Measurements from ENCODE around the gene U2AF1L4.
"Not testable (repeated sequence)": the region's sequence is repeated elsewhere in the genome, so short reads cannot be mapped to it uniquely, and the experiment has no call there.

U2AF1L4 gene

GRCh38 chr19:35780058-35780457, 34.8 kb upstream of the U2AF1L4 start:
- no peak for DNase-seq

GRCh38 chr19:35779033-35779432, 33.8 kb upstream of the U2AF1L4 start:
- DNase-seq, result no peak

GRCh38 chr19:35777961-35778360, 32.7 kb upstream of the U2AF1L4 start:
- DNase-seq, result no peak

- no peak for DNase-seq
Observed at GRCh38 chr19:35777086-35777841, 32.0 kb upstream of the U2AF1L4 start.

GRCh38 chr19:35776102-35776788, 31.0 kb upstream of the U2AF1L4 start:
- DNase-seq, result peak; percentile 6

- peak; percentile 95 for DNase-seq
Observed at GRCh38 chr19:35775298-35776101, 30.3 kb upstream of the U2AF1L4 start, which contains the start of gene ARHGAP33. Gene ARHGAP33 (plus strand): TSS chr19:35775564. CDS start chr19:35775659, 95 bp downstream.

- no peak for DNase-seq
Observed at GRCh38 chr19:35775046-35775297, 29.8 kb upstream of the U2AF1L4 start.

- no peak for DNase-seq
Observed at GRCh38 chr19:35774274-35775045, 29.2 kb upstream of the U2AF1L4 start.

- DNase-seq, result no peak
Observed at GRCh38 chr19:35773020-35773806, 28.0 kb upstream of the U2AF1L4 start.

- not testable (repeated sequence) for DNase-seq
Observed at GRCh38 chr19:35772362-35772761, 27.1 kb upstream of the U2AF1L4 start.

- DNase-seq, result no peak
Observed at GRCh38 chr19:35768082-35768421, 22.8 kb upstream of the U2AF1L4 start.

GRCh38 chr19:35767288-35768081, 22.3 kb upstream of the U2AF1L4 start:
- no peak for DNase-seq

GRCh38 chr19:35766571-35767104, 21.4 kb upstream of the U2AF1L4 start:
- no peak for DNase-seq

GRCh38 chr19:35764432-35765315, 19.5 kb upstream of the U2AF1L4 start:
- no peak for DNase-seq

GRCh38 chr19:35760711-35761349, 15.6 kb upstream of the U2AF1L4 start:
- no peak for DNase-seq

GRCh38 chr19:35759697-35760096, 14.5 kb upstream of the U2AF1L4 start:
- no peak for DNase-seq

- peak; percentile 98 for DNase-seq
Observed at GRCh38 chr19:35757749-35758608, 12.8 kb upstream of the U2AF1L4 start, which contains the start of gene PROSER3. Gene PROSER3 (plus strand): TSS chr19:35758176. CDS start chr19:35758216, 40 bp downstream.

- DNase-seq, result peak; percentile 89
Observed at GRCh38 chr19:35757231-35757748, 12.1 kb upstream of the U2AF1L4 start.

Data from NCI-H1092 treated with DMSO at 0.1 percent for 48 hours (cell line).